SIG-M5 treated with dmso at 0.1 percent for 504 hours (cell line): ENCODE results near the gene PITPNB.

Experiments used
- DNase-seq: peaks from one replicate; lab custom pipeline; 2025; ENCODE audit not compliant: unreplicated experiment; lab: John Stamatoyannopoulos, UW

The PITPNB gene

GRCh38 chr22:27804470-27805297, 114.4 kb downstream of the PITPNB start:
- peak; percentile 40 for DNase-seq

- no peak for DNase-seq
Observed at GRCh38 chr22:27803841-27804415, 115.1 kb downstream of the PITPNB start.

- no peak for DNase-seq
Observed at GRCh38 chr22:27802346-27803073, 116.5 kb downstream of the PITPNB start.
